22Rv1 (cell line): ENCODE results near the gene C6orf120.

Experiments used
- H3K27ac ChIP-seq: fragments of 450-650 bp; 2 replicates; pipeline ENCODE4 v1.5.1; 2017
- ZFX ChIP-seq: fragments of 450-650 bp; IDR thresholded peaks from 2 replicates; pipeline ENCODE4 v1.6.1; 2017; ENCODE audit warnings: antibody characterized with exemption, borderline replicate concordance
- TF ChIP-seq, protein P1 (sequence below): fragments of 450-650 bp; IDR thresholded peaks from 2 replicates; pipeline ENCODE4 v1.5.1; 2017; ENCODE audit warnings: mild to moderate bottlenecking

C6orf120 gene

DNA sequence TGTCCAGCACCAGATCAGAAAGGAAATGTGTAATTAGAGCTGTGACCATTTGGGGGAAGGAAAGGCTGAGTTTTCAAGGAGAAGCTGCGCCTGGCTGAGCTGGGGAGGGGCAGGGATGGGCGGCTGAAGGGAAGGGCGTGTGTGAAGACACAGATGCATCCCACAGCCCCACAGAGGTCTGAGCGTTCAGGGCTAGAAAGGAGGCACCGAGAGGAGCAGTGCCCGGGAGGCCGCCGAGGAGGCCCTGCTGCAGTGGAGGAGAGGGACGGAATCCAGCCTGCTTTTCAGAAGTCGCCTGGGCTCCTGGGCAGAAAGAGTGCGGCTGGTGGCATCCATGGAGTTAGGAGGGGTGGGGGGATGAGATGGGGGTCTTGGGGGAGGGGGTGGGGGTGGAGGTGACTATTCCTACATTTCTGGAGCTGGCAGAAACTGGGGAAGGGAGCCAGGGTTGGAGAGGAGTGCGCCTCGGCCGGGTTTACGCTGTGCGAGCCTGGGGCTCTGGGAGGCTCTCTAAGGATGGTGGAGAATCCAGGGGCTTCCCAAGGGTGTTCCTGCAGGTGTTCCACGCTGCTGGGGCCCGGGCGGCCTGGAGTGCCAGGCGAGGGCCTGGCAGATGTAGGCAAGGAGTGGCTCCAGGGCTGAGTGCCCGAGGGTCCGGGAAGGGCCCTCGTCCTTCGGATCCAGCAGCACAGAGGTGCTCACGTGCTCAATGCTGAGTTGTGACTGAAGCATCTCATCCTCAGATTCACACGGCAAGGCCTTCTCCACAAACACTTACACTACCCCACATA lies 41.9 kb upstream of the C6orf120 start:
- no peak for TF ChIP-seq ZFX
- TF ChIP-seq, protein P1, sequence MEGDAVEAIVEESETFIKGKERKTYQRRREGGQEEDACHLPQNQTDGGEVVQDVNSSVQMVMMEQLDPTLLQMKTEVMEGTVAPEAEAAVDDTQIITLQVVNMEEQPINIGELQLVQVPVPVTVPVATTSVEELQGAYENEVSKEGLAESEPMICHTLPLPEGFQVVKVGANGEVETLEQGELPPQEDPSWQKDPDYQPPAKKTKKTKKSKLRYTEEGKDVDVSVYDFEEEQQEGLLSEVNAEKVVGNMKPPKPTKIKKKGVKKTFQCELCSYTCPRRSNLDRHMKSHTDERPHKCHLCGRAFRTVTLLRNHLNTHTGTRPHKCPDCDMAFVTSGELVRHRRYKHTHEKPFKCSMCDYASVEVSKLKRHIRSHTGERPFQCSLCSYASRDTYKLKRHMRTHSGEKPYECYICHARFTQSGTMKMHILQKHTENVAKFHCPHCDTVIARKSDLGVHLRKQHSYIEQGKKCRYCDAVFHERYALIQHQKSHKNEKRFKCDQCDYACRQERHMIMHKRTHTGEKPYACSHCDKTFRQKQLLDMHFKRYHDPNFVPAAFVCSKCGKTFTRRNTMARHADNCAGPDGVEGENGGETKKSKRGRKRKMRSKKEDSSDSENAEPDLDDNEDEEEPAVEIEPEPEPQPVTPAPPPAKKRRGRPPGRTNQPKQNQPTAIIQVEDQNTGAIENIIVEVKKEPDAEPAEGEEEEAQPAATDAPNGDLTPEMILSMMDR = no peak
- no peak overlapping the region for H3K27ac ChIP-seq

DNA sequence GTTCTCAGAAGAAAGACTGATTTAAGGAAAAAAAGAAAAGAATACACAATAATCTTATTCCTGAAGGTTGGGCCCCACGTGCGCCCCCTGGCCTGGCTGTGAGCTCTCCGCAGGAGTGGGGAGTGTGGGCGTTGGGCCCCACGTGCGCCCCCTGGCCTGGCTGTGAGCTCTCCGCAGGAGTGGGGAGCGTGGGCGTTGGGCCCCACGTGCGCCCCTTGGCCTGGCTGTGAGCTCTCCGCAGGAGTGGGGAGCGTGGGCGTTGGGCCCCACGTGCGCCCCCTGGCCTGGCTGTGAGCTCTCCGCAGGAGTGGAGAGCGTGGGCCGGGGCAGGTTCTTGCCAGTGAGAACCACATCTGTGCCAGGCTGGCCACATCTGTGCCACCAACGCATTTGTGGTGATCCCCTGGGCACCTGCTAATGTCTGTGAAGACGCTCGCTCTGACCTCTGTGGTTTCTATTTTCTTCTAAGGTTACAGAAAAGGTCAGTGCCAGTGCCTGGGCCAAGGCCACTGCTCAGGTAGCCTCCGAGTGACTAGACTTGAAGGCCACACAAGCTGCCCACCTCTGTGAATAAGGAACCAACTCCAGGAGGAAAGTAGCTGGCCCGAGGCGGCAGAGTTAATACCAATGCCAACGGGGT lies 41.1 kb upstream of the C6orf120 start:
- TF ChIP-seq, protein P1 = no peak
- no peak for TF ChIP-seq ZFX
- no peak overlapping the region for H3K27ac ChIP-seq

DNA sequence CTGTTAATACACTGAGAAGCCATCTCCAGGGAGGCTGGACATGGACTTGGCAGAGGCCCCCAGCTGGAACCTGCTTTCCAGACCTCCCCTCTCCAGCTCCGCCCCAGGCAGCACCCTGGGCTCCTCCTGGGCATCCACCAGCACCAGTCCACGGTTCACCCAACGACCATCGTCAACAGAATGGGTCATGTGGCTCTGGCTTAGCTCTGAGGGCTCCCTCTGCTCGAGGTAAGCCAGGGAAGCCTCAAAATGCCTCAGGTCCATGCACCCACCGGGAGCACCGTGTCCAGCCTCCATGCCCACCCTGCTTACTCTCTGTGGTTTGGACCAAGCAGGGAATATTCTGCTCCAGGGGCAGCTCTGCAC lies 40.6 kb upstream of the C6orf120 start:
- no peak for TF ChIP-seq ZFX
- TF ChIP-seq, protein P1 = no peak
- no peak overlapping the region for H3K27ac ChIP-seq

DNA sequence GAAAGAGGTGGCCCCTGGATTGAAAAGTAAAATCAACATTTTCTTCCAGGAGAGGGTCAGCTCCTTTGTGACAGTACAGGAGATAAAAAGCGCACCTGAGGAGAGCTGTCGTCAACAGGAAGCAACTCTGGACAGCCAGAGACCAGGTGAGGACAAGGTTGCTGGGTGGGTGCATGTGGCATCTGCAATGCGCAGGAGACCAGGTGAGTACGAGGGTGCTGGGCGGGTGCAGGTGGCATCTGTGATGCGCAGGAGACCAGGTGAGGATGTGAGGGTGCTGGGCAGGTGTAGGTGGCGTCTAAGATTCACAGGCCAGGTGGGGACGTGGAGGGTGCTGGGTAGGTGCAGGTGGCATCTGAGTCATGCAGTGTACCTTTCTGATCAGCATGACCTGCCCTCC lies 38.5 kb upstream of the C6orf120 start:
- TF ChIP-seq, protein P1 = no peak
- TF ChIP-seq ZFX = no peak
- no peak overlapping the region for H3K27ac ChIP-seq

DNA sequence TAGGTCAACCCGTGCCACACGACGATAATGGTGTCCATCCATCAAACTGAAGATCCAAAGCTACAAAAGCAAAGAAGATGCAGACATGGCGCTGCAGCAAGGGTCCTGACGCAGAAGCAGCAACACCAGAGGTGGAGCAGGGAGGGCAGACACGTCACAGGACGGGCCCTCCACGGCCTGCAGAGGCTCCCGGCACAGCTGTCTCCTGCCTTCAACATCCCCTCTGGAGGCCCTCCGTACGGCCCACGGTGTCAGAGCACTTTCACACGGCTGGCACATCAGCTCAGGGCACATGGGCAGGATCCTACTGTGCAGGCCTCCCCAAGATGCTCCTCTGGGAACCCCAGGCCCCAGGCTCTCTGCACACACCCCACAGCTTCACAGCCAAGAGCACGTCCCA lies 37.7 kb upstream of the C6orf120 start:
- TF ChIP-seq ZFX = no peak
- TF ChIP-seq, protein P1 = no peak
- H3K27ac ChIP-seq = no peak overlapping the region

DNA sequence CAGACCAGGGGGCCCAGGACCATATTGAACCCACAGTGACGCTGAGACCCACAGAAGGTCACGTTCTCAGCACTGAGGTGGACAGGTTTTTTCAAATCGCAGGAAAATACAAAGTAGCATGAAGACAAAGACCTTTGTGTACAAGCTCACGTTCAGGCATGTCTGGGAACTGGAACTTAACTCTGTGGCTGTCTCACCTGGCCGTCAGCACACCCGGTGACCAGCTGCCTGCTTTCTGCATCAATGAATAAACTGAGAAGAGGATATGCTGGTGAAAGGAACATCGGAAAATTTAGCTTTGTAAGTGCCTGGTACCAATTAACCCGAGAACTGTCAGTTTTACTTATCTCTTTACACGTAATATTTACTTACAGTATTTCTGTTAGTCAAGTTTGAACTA lies 36.6 kb upstream of the C6orf120 start:
- no peak overlapping the region for H3K27ac ChIP-seq
- no peak for TF ChIP-seq ZFX
- TF ChIP-seq, protein P1 = no peak

DNA sequence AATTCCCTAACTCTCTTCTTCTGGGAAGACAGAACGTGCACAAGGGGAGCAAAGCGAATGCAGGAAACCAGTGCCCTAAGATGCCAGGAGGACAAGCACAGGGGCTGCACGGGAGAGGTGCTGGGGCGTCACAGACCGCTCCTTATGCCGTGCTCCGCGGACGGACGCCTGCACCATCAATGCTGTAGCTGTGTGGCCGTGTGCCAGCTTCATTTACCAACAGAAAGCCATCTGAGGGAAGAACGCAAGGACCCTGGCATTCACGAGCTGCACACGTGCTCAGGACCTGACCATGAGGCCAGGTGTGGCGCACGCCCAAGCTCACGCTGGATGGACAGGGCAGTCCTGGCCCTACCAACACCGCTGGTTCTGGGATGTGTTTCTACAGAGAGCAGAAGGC lies 35.5 kb upstream of the C6orf120 start:
- no peak overlapping the region for H3K27ac ChIP-seq
- TF ChIP-seq, protein P1 = no peak
- TF ChIP-seq ZFX = no peak
